Skin of body (tissue), 2 donors: ENCODE results near the gene IFNB1. TPM values are rescaled to one million over a fixed set of nuclear protein-coding genes. Genes with fewer than 3 reads are reported as not detected.

Source experiments
- DNase-seq: peaks from one replicate; lab custom pipeline; 2025; lab: John Stamatoyannopoulos, UW
- total RNA-seq: library from RNA; depleted of rRNA; stranded (reverse); fragments of >200 nt; gene quantifications from one replicate; pipeline ENCODE4 v1.2.3, GENCODE V29; 2014

The IFNB1 gene
- not detected for total RNA-seq

DNA sequence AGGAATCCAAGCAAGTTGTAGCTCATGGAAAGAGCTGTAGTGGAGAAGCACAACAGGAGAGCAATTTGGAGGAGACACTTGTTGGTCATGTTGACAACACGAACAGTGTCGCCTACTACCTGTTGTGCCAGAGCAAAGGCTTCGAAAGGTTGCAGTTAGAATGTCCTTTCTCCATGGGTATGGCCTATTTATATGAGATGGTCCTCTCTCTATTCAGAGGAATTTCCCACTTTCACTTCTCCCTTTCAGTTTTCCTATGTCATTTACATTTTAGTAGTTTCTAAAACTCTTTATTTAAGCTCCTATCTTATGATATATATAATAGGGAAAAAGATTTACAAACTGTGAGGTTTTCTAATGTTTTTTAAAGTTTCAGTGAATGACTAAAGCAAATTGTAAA, at the start of gene IFNB1:
Gene IFNB1, minus strand, starts transcription at position 162 of the 400 bp plus-strand sequence. Its CDS starts 73 bp downstream, at position 89.
- DNase-seq = no peak

DNA sequence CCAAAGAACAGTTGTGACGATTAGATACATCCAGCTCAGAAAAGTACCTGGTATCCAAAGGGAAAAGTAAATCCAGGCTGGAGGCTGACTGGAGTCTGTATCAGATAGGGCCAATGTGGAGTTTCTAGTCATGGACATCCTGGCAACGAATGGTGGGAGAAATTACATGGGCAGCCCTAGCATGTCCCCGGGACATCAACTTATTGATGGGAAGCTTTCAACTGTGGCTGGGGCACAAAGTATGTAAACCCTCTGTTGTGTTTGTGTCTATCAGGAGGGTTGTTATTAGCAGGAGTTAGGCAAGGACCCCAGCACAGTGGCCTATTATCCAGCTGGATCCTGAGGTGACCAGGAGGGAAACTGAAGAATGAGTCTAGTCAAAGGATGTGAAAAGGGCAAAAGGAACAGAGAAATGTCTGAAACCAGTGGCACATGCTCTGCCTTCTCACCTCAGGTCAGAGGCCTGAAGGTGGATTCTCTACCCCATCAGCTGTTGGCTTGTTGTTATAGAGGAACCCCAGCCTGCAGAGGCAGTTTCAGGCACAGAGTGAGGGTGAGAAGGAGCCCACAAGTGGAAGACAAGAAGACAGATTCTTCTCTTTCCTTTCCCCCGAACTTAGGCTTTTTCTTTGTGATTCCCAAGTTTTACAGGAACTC, 44.0 kb upstream of the IFNB1 start:
- no peak for DNase-seq

DNA sequence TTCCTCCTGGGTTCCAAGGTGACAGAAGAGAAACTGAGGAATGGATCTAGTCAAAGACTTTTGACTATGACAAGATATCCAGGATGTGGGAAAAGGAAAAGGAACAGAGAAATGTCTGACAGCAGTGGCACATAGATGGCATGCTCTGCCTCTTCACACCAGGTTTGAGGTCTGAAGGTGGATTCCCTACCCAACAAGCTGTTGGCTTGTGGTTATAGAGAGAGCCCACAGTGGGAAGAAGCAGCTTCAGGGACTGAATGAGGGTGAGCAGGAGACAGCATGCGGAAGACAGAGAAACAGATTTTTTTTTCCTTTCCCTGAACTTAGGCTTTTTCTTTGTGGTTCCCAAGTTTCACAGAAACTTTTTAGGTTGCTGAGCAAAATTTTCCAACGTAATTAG, 43.3 kb upstream of the IFNB1 start:
- DNase-seq = no peak

DNA sequence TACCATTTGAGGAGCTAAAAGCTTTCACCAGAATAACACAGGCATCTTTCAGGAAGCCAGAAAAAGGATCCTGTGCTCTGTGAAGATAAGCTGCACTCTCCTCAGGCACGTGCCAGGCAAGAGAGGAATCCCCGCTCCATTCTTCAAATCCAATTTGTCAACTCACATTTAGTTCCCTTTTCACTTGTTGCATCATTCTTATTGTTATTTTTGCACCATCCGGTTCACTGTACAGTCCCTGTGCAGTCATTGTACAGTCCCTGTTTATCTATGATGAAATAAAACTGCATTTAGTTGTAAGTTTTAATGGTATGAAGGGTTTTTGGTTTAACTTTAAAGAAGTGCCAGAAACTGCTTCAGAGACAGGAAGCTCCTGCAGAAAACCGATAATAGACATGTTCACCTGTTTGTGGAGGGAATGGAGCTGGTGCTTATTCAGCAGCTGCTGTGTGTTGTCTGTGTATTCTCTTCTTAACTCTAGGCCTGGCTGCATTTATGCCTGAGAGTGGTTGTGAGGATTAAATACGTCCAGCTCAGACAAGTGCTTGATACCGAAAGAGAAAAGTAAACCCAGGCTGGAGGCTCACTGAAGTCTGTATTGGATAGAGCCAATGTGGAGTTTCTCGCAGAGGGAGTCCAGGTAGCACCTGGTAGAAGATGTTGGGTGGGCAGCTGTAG, 41.5 kb upstream of the IFNB1 start:
- no peak for DNase-seq

DNA sequence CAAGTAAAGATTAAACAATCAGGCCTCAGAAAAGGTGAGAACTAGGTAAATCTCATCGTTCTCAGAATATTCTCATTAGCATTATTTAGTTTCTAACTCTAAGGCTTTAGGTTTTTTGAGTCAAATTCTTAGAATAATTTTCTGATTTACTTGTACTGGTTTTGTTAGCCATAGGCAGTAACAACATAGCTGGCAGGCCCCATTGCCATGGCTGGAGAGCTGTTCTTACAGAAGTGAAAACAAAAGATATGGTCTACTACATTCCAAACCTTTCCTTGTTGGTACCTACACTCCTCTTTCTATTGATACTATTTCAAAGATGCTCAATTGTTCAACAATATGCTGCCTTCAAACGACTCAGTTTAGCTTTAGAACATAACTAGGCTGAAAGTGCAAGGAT, 36.6 kb upstream of the IFNB1 start:
- no peak for DNase-seq

DNA sequence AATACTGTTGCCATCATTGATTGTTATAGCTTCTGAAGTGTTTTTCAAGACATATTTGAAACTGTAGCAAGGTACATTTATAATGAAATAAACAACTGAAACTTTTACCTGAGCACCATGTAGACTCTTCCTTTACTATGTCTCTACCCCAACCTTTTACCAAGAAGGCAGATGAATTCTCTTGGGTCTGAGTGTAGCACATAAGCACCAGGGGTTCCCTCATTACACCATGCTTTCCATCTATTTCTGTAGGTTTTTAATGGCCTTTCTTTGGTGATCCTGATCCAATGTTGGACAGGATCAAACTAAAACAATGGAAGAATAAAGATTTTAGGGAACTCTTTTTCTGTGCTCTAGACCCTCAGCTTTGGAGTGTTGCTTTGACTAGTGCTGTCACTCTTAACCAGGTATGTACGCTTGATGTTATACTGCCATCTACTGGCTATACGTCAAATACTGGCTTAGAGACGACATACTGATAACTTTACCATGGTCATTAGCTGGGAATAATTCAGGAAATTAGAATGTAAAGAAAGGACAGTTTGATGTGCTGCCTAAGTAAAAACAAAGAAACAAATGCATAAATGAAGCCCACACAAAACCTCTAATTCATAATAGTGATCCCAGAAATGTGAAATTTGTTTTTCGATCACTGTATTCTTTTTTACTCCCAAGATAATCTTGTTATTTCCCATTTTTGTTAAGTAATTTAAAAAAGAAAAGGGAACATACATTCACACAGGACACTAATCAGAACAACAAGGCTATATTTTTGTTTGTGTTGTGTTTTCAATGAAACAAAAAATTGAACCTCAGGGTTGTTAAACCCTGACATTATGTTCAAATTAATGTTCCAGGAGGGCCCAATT, 33.2 kb upstream of the IFNB1 start:
- peak; percentile 57 for DNase-seq

DNA sequence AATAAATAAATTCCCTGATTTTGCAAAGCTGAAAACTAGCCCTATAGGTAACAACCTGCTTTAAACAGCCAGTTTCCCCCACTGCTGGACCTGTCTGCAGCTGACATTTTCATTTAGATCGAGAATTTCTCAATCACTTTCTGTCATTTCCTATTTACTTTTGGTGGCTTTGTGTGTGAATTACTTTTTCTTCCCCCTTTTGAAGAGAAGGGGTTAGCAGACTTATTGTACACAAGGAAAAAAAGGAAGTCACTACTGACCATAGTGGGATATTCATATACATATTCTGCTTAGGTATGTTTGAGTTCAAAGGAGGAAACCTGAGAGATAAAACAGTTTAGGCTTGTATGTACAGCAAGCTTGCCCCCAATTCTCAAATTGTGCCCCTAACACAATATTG, 27.0 kb upstream of the IFNB1 start:
- no peak for DNase-seq

DNA sequence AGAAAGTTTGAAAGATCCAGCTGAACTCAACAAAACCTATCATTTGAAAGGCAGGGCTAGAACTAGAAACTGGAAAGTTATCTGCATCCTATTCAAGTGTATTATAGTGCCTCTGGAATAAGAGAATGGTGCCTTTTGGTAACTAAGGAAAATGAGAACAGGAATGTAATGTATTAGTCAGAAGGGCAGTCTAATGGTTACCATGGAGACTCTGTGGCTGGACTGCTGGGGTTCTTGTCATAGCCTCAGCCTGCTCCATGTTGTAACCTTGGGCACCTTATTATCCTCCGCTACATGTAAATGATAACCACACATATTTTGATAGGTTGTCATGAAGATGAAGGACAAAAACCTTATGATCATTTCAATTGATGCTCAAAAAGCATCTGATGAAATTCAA, 24.6 kb upstream of the IFNB1 start:
- no peak for DNase-seq

DNA sequence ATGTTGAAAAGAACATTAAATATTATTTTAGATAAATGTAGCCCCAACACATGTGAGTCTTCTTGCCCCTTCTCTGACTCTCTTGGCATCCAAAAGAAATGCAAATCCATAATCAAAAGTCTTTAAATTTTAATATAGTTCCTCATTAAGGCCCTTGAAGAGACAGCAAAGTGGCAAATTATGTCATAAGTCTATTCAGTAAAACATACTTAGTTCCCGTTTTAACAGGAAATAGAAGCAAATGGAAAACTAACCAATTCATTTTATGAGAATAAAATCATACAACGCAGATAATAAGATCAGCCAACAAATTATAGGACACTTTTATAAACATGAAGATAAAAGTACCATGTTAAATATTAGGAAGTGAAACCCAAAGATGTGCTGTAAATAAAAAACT, 20.1 kb upstream of the IFNB1 start:
- no peak for DNase-seq

DNA sequence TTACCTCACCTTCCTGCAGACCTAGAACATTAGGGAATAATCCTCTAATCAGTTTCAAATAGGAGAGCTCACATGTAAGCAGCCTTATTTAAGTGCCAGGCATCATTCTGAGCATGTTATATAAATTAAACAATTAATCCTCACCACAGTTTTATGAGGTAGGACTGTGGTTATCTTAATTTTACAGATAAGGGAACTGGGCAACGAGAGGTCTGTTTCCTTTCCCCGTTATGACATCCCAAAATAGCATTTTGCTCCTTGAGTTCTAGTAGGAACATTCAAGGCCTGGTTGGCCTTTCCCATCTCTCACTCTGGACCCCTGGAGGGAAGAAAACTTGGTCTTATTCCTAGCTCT, 19.1 kb upstream of the IFNB1 start:
- no peak for DNase-seq

DNA sequence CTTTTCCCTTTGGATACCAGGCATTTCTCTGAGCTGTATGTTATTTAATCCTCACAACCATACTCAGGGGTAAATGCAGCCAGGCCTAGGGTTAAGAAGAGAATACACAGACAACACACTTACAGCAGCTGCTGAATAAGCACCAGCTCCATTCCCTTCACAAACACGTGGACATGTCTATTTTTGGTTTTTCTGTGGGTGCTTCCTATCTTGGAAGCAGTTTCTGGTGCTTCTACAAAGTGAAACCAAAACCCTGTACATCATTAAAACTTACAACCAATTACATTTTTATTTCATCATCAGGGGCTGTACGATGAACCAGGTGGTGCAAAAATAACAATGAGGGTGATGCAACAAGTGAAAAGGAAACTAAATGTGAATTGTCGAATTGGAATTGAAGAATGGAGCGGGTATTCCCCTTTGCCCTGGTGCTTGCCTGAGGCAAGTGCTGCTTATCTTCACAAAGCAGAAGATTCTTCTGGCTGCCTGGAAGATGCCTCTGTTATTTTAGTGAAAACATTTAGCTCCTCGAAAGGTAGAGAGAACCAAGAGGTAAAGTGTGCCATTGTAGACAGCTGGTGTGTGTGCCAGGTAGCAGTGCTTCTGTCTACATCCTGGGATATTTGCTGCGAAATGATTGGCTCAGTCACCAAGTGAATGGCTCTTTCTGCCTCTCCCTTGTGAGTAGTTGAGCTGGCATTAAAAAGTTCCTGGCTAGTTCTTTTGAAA, 18.6 kb upstream of the IFNB1 start:
- DNase-seq = no peak

DNA sequence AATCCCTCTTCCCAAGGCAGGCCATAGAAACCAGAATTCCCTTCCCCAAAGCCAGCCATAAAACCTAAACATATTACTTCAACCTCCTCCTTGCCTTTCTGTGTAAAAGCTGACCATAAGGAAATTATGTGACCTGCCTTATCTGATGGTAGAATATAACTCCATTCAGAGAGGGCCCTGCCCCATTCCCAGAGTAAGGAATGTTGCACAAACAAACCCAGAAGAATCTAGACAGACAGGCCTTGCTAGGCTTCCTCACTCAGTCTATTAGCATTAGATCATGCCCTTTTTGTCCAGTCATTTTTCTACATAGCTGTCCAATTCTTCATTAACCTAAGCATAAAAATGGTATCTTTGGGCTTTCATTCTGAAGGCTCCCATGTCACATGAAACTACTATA, 17.8 kb upstream of the IFNB1 start:
- DNase-seq = no peak

DNA sequence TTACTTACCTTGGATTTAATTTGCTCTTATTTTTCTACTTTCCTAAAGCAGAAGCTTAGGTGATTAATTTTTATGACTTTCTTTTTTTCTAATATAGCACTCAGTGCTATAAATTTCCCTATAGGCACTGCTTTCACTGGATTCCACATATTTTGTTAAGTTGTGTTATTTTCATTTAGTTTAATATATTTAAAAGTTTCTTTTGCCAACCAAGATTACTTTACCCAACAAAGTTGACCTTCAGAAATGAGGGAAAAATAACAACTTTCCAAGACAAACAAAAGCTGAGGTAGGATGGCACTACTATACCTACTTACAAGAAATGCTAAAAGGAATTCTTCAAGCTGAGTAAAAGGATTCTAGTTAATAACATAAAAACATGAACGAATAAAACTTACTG, 8.8 kb upstream of the IFNB1 start:
- DNase-seq = no peak

DNA sequence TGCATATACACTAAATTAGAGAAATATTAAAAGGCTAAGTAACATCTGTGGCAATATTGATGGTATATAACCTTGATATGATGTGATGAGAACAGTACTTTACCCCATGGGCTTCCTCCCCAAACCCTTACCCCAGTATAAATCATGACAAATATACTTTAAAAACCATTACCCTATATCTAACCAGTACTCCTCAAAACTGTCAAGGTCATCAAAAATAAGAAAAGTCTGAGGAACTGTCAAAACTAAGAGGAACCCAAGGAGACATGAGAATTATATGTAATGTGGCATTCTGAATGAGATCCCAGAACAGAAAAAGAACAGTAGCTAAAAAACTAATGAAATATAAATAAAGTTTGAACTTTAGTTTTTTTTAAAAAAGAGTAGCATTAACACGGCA, 7.3 kb upstream of the IFNB1 start:
- no peak for DNase-seq

DNA sequence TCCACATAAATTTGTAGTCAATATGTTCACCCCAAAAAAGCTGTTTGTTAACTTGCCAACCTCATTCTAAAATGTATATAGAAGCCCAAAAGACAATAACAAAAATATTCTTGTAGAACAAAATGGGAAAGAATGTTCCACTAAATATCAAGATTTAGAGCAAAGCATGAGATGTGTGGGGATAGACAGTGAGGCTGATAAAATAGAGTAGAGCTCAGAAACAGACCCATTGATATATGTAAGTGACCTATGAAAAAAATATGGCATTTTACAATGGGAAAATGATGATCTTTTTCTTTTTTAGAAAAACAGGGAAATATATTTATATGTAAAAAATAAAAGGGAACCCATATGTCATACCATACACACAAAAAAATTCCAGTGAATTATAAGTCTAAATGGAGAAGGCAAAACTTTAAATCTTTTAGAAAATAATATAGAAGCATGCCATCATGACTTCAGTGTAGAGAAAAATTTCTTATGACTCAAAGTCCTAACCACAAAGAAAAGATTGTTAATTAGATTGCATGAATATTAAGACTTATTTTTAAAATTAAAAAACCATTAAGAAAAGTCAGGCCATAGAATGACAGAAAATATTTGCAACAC, 6.6 kb upstream of the IFNB1 start:
- DNase-seq = no peak

DNA sequence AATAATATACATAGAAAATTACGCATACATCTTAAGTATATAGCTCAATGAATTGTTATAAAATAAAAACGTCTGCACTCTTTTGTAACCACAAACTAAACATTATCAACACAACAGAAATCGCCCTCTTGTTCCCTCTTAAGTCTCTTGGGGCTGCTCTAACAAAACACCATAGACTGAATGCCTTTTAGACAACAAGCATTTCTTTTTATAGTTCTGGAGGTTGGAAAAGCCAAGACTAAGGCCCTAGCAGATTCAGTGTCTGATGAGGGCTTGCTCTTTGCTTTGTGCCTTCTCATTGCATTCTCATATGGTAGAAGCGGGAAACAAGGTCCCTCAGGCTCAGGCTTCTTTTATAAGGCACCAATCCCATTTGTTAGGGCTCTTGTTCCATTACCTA, 4.9 kb upstream of the IFNB1 start:
- DNase-seq = no peak

DNA sequence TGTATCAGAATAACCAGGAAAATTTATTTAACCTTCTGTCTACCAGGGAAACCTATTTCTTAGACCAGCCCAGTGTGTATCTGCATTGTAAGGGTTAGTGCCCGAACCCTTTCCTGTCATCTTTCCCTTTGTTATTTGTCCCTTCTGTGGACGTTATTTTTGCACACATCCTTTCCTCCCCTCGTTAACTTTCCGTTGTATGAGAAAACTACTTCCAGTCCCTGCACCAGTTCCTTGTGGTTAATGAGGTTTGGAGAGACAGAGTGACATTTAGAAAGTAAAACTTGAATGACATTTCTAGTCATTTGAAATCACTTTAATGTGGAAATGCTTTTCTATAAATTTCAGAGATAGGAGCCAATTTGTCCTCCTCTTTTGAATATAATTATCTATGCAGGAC, 4.3 kb upstream of the IFNB1 start:
- DNase-seq = no peak

DNA sequence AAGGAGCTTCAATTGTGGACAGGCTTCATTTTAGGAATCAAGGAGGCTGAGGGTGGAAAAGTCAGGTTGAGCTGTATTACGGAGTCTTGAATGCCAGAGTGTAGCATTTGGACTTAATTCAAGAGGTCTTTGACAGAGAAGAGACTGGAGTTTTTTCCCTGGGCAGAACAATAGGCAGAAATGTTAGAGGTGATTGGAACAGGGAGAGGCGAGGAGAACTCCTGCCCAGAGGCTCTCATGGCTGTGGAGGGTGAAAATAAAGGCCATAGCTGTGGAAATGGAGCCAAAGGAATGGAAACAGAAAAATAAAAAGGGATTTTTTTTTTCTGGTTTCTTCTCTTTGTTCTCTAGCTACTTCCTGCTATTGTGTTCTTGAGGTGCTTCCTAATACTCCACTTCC, 3.7 kb upstream of the IFNB1 start:
- no peak for DNase-seq

DNA sequence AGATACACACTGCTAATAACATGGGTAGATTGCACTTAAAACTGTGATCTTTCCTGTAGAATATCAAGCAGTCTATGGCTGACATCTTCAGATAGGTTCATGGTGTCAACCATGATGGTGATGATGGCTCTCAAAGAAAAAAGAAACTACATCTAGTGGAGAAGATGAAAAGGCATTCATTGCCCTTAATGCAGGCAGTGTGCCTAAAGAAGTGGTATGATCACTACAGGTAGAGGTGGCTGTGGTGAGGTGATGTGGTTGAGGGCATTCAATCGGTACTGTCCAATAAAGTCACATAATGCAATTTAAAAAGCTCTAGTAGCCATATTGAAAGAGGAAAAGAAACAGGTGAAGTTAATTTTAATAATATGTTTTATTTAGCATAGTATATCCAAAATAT, 3.1 kb upstream of the IFNB1 start:
- no peak for DNase-seq

DNA sequence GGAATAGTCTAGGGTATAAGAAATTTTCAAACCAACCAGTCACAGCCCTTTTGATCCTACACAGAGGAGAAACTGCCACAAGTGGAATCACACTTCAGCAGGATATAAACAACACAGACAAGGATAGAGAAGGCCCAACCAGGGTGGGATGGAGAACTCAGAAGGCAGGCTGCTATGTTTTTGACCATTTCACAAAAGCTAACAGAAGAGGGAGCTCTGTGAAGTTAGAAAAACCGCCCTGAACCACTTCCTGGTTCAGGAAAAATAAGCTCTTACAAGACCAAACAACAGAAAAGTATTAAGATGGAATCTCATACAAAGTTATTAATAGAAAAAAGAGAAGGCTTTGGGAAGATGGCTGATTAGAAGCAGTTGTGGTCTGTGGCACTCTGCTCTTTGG, 960 bp upstream of the IFNB1 start:
- no peak for DNase-seq

DNA sequence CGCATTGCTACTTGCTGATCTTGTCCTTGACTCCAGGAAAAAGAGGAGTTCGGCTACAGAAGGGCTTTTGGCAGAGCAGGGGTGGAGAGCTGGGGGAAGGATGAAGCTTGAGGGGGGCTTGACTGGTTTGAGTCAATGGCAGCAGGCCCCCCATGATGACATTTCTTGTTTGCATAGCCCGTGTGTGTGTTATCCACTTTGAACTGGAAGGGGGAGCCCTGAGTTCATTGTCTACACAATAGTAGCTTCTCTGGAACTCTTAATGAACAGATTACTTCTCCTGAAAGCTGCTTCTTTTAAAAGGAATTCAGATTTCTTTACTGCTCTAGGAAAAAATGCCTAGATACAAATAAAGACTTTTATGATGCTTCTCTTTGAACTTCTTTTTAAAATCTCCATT, 2.3 kb downstream of the IFNB1 start:
- DNase-seq = no peak

DNA sequence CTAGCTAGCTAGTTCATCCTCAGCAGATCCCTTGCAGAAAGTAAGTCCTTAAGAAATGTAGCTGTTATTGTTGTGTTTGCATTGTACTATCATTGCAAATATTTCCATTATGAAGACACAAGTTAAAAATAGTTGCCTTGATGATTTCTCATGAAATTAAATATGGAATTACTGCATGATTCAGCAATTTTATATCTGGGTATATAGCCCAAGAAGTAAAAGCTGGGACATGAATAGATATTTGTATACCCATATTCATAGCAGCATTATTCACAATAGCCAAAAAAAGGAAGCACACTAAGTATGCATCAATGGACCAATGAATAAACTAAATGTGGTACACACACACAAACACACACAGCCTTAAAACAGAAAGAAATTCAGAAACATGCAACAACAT, 6.8 kb downstream of the IFNB1 start:
- no peak for DNase-seq
